Lower lobe of right lung (tissue), 2 donors: Measurements from ENCODE around the gene PCNX1. TPM values are rescaled to one million over a fixed set of nuclear protein-coding genes. Genes with fewer than 3 reads are reported as not detected.

Source experiments
- ATAC-seq, 2 donors: fragments of 200-7000 bp; cut with Tn5 transposase; one replicate each; pipeline ENCODE4 v1.9.1; 2020 to 2022; ENCODE audit warnings: mild to moderate bottlenecking in 2 of 2, moderate library complexity in 2 of 2
- DNase-seq: peaks from one replicate; pipeline ENCODE4 v3.0.0-alpha.2; 2020
- H3K27ac ChIP-seq: fragments of 200-600 bp; one replicate; pipeline ENCODE4 v1.8.0; 2022
- H3K27me3 ChIP-seq: fragments of 200-600 bp; one replicate; pipeline ENCODE4 v1.8.0; 2022; ENCODE audit warnings: low read depth
- H3K36me3 ChIP-seq: fragments of 200-600 bp; one replicate; pipeline ENCODE4 v1.8.0; 2022; ENCODE audit warnings: mild to moderate bottlenecking
- H3K4me1 ChIP-seq: fragments of 200-600 bp; one replicate; pipeline ENCODE4 v1.8.0; 2022
- H3K4me3 ChIP-seq: fragments of 200-600 bp; one replicate; pipeline ENCODE4 v1.8.0; 2022; ENCODE audit warnings: mild to moderate bottlenecking
- H3K9me3 ChIP-seq: fragments of 200-600 bp; one replicate; pipeline ENCODE4 v1.8.0; 2022
- intact Hi-C: fragments of 100-400 bp; cut with DNase I; formaldehyde crosslinking; loops from one replicate; pipeline ENCODE4 v1.11.0; 2022
- total RNA-seq: library from RNA; stranded (reverse); fragmentation: NEBNext Ultra II Directional; extraction: Animal tissue kit (Norgen Biotek cat#: 25700); gene quantifications from one replicate; pipeline ENCODE4 v1.2.1, GENCODE V29; 2021
- TF ChIP-seq, protein P1 (sequence below): fragments of 200-600 bp; IDR thresholded peaks from one replicate; pipeline ENCODE4 v1.8.0; 2022; ENCODE audit warnings: antibody characterized with exemption, mild to moderate bottlenecking
- donor health status: DM: no; HTN: yes; CAD: no; lungs with severe emphysema.

The PCNX1 gene
- total RNA-seq, 1 donor from 2014 or later = 49.9 TPM

DNA sequence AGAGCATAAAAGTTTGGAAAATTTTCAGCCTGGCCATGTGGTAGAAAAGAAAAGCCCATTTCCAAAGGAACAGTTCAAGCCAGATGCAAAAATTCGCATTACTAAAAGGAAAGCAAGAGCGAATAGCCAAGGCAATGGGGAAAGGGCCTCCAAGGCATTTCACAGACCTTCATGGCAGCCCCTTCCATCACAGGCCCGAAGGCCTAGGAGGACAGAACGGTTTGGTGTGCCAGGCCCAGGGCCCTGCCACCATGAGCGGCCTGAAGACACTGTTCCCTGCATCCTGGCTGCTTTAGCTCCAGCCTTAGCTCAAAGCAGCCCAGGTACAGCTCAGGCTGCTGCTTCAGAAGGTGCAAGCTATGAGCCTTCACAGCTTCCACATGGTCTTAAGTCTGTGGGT lies 243.5 kb downstream of the PCNX1 start:
- ATAC-seq (no peak), DNase-seq (no peak)
- Histone ChIP-seq H3K36me3 (no peaks in the 10 kb centered on the region), H3K9me3 (peaks cover 15% of the 10 kb centered on the region), H3K4me3 (no peak overlapping the region), H3K4me1 (no peaks in the 10 kb centered on the region), H3K27ac (no peak overlapping the region), H3K27me3 (no peaks in the 10 kb centered on the region)
- TF ChIP-seq, protein P1, sequence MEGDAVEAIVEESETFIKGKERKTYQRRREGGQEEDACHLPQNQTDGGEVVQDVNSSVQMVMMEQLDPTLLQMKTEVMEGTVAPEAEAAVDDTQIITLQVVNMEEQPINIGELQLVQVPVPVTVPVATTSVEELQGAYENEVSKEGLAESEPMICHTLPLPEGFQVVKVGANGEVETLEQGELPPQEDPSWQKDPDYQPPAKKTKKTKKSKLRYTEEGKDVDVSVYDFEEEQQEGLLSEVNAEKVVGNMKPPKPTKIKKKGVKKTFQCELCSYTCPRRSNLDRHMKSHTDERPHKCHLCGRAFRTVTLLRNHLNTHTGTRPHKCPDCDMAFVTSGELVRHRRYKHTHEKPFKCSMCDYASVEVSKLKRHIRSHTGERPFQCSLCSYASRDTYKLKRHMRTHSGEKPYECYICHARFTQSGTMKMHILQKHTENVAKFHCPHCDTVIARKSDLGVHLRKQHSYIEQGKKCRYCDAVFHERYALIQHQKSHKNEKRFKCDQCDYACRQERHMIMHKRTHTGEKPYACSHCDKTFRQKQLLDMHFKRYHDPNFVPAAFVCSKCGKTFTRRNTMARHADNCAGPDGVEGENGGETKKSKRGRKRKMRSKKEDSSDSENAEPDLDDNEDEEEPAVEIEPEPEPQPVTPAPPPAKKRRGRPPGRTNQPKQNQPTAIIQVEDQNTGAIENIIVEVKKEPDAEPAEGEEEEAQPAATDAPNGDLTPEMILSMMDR = no peak
- intact Hi-C loops = no loop called here

DNA sequence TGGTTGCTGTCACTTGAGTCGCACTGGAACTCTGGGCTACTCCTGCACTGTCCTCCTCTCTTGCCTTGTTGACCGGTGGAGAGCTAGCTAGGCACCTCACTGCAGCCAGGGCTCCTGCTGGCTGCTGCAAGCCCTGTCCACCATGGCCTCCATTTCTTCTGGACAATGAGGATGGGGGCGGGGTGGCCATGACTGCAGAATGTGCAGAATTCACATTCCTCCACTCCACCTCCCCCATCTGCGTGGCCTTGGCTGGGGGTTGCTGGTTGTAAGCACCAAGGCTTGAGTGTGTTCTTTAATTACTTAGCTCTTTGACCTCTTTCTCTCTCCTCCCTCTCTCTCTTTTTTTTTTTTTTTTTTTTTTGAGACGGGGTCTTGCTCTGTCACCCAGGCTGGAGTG lies 248.5 kb downstream of the PCNX1 start:
- ATAC-seq (no peak), DNase-seq (no peak)
- Histone ChIP-seq H3K36me3 (no peaks in the 10 kb centered on the region), H3K27me3 (no peaks in the 10 kb centered on the region), H3K27ac (no peak overlapping the region), H3K4me3 (no peak overlapping the region), H3K4me1 (no peaks in the 10 kb centered on the region), H3K9me3 (peaks cover 7% of the 10 kb centered on the region)
- TF ChIP-seq, protein P1 = no peak
- intact Hi-C loops = no loop called here

GRCh38 chr14:71163050-71163841 lies 256.0 kb downstream of the PCNX1 start:
- ATAC-seq (no peak), DNase-seq (no peak)
- TF ChIP-seq, protein P1 = no peak
- no peaks in the 10 kb centered on the region for H3K36me3 ChIP-seq
- no peaks in the 10 kb centered on the region for H3K9me3 ChIP-seq
- intact Hi-C loops = no loop called here
- H3K27ac ChIP-seq = no peak overlapping the region
- H3K4me1 ChIP-seq = no peaks in the 10 kb centered on the region
- no peak overlapping the region for H3K4me3 ChIP-seq
- no peaks in the 10 kb centered on the region for H3K27me3 ChIP-seq

DNA sequence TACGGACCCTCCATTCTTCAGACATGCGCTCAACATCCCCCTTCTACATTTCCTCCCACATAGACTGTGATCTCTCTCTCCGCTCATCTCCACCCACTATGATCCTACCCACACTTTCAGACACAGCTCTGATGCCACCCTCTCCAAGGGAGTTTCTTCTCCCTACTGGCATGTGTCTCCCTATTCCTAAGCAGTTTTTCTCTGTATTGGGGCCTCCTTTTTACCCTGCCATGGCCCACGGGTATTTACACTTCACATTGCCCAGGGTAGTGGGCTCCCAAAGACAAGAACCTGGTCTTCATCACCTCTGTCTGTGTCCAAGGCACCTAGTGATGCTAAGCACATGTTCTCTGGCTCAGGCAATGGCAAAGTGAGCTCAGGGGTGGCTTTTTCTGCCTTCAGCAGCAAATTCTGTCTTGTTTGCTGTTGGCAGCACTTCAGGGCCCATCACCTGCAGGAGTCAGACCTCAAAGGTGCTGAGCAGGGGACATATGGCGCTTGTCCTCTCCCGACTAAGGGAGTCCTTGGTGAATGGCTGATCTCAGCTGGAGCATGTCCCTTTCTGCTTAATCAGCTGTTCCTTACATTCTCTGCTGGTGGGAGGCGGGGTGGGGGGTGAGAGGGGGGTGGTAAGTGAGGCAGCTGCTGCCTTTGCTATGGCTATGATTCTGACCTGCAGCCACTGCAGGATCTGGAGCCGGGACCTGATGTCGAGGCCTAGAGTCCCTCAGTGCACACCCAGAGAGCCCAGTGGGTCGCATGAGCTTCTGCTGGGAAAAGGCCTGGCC lies 256.8 kb downstream of the PCNX1 start:
- H3K27ac ChIP-seq = no peak overlapping the region
- no peak for DNase-seq
- TF ChIP-seq, protein P1 = no peak

More for the DNA sequence above, 256.8 kb downstream of the PCNX1 start:
- ATAC-seq = no peak
- intact Hi-C loops = no loop called here
- Histone ChIP-seq H3K36me3 (no peaks in the 10 kb centered on the region), H3K4me3 (no peak overlapping the region), H3K9me3 (no peaks in the 10 kb centered on the region), H3K27me3 (no peaks in the 10 kb centered on the region), H3K4me1 (no peaks in the 10 kb centered on the region)

Other genes with a start within 250 kb of the PCNX1 start
- 9.4 TPM for gene MAP3K9, start 97.9 kb upstream of the PCNX1 start, total RNA-seq